HG02571 (cell line): ENCODE measurements around the gene UQCRC2.
"Not testable (repeated sequence)": the region's sequence is repeated elsewhere in the genome, so short reads cannot be mapped to it uniquely, and the experiment has no call there.

Experiments used
- ATAC-seq: cut with Tn5 transposase; IDR thresholded peaks from one replicate; pipeline ENCODE4 v1.9.1; 2021; ENCODE audit warnings: mild to moderate bottlenecking, moderate library complexity; ENCODE audit not compliant: unreplicated experiment

The UQCRC2 gene

GRCh38 chr16:21980032-21980431 is 26.9 kb downstream of the UQCRC2 start:
- no peak for ATAC-seq

GRCh38 chr16:21982108-21982507 is 28.9 kb downstream of the UQCRC2 start:
- no peak for ATAC-seq

- no peak for ATAC-seq
These were observed 30.9 kb downstream of the UQCRC2 start for GRCh38 chr16:21984062-21984461.

GRCh38 chr16:21985524-21985923 is 32.4 kb downstream of the UQCRC2 start:
- no peak for ATAC-seq

GRCh38 chr16:21986692-21987246 is 33.6 kb downstream of the UQCRC2 start:
- ATAC-seq, result no peak

- no peak for ATAC-seq
These were observed 34.3 kb downstream of the UQCRC2 start for GRCh38 chr16:21987498-21987897.

- ATAC-seq, result no peak
These were observed 36.0 kb downstream of the UQCRC2 start for GRCh38 chr16:21989133-21989532.

GRCh38 chr16:21989751-21990150 is 36.6 kb downstream of the UQCRC2 start:
- ATAC-seq, result no peak

- no peak for ATAC-seq
These were observed 37.3 kb downstream of the UQCRC2 start for GRCh38 chr16:21990381-21990944.

GRCh38 chr16:21991621-21992020 is 38.5 kb downstream of the UQCRC2 start:
- ATAC-seq, result no peak

GRCh38 chr16:21994856-21995465 is 41.8 kb downstream of the UQCRC2 start:
- no peak for ATAC-seq

- no peak for ATAC-seq
These were observed 43.9 kb downstream of the UQCRC2 start for GRCh38 chr16:21996923-21997696.

- ATAC-seq, result no peak
These were observed 44.7 kb downstream of the UQCRC2 start for GRCh38 chr16:21997697-21998480.

- ATAC-seq, result no peak
These were observed 48.4 kb downstream of the UQCRC2 start for GRCh38 chr16:22001591-22001990.

- not testable (repeated sequence) for ATAC-seq
These were observed 48.9 kb downstream of the UQCRC2 start for GRCh38 chr16:22002047-22002446.

- no peak for ATAC-seq
These were observed 50.0 kb downstream of the UQCRC2 start for GRCh38 chr16:22003195-22003594.

GRCh38 chr16:22004341-22004740 is 51.2 kb downstream of the UQCRC2 start:
- ATAC-seq, result no peak

GRCh38 chr16:22005746-22006145 is 52.6 kb downstream of the UQCRC2 start:
- ATAC-seq, result no peak

- no peak for ATAC-seq
These were observed 53.5 kb downstream of the UQCRC2 start for GRCh38 chr16:22006636-22007035.

- no peak for ATAC-seq
These were observed 54.0 kb downstream of the UQCRC2 start for GRCh38 chr16:22007159-22007508.

GRCh38 chr16:22007509-22008214 is 54.5 kb downstream of the UQCRC2 start, which contains the start of gene MOSMO:
Gene MOSMO (plus strand): TSS chr16:22008111. CDS start chr16:22008302, 191 bp downstream.
- no peak for ATAC-seq
